Measurements from ENCODE around the gene PDE4D.

DNA sequence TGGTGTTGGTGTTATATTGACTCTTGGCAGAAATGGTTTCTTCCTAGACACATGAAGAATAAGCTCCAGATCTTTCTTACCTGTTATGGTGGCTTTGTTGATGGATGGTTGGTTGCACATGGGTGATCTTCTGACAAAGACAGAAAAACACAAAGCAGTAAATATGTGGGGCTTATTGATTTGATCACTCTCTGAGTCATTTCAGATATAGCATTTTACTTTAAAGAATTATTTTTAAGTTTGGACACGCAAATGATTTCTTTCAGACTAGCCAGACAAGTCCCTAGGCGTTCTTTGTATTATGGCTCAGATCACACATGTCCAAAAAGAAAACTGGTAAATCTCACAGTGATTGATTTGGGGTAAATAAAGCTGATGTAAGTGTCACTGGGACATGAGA, 713.0 kb downstream of the PDE4D start:
- TF ChIP-seq CTCF (conservative IDR thresholded peaks at IDR 0.05; ENCODE audit: low read depth, low read length) (no peak), EZH2phosphoT487 (IDR thresholded peaks at IDR 0.05; ENCODE audit: borderline replicate concordance, low read length) (no peak), EZH2 (IDR thresholded peaks at IDR 0.05; ENCODE audit: low read length, unreplicated experiment) (no peak)
